Neural cell (in vitro differentiated cells): Measurements from ENCODE around the gene C7orf25. TPM values are rescaled to one million over a fixed set of nuclear protein-coding genes. Genes with fewer than 3 reads are reported as not detected.

Experiments used
- H2AFZ ChIP-seq: fragments of 200-600, 300-800 bp; sonication (generic), shearing (Covaris generic); 2 replicates; pipeline ENCODE4 v1.6.0; 2014; ENCODE audit warnings: low read depth, mild to moderate bottlenecking, antibody characterized with exemption, low read length, moderate library complexity
- H3F3A ChIP-seq: fragments of 200-600 bp; shearing (Covaris generic); 2 replicates; pipeline ENCODE4 v1.6.1; 2016; ENCODE audit warnings: mild to moderate bottlenecking, moderate library complexity, mixed read lengths, antibody characterized with exemption, low read length; ENCODE audit not compliant: insufficient read depth, poor library complexity, severe bottlenecking
- H3K27ac ChIP-seq: fragments of 200-600, 300-800 bp; sonication (generic), shearing (Covaris generic); 2 replicates; pipeline ENCODE4 v1.5.1; 2014; ENCODE audit warnings: mild to moderate bottlenecking, low read length, moderate library complexity
- H3K27me3 ChIP-seq: fragments of 300-800, 200-600 bp; sonication (generic), shearing (Covaris generic); 2 replicates; pipeline ENCODE4 v1.6.0; 2014; ENCODE audit warnings: mild to moderate bottlenecking, low read depth, low read length, moderate library complexity; ENCODE audit not compliant: insufficient read depth
- H3K36me3 ChIP-seq: fragments of 300-800, 200-600 bp; sonication (generic), shearing (Covaris generic); 2 replicates; pipeline ENCODE4 v1.5.1; 2014; ENCODE audit warnings: mild to moderate bottlenecking, antibody characterized with exemption, low read length, moderate library complexity; ENCODE audit not compliant: insufficient read depth
- H3K4me2 ChIP-seq: fragments of 300-800, 200-600 bp; sonication (generic), shearing (Covaris generic); 2 replicates; pipeline ENCODE4 v1.6.0; 2014; ENCODE audit warnings: mild to moderate bottlenecking, low read length
- H3K4me3 ChIP-seq: fragments of 300-800, 200-600 bp; sonication (generic), shearing (Covaris generic); 2 replicates; pipeline ENCODE4 v1.5.1; 2014; ENCODE audit warnings: mild to moderate bottlenecking, low read length, moderate library complexity
- H3K79me2 ChIP-seq: fragments of 200-600 bp; shearing (Covaris generic); replicated peaks from 2 replicates; pipeline ENCODE4 v1.6.0; 2014; ENCODE audit warnings: mild to moderate bottlenecking, low read length, moderate library complexity; ENCODE audit not compliant: insufficient read depth
- H3K9ac ChIP-seq: fragments of 300-800, 200-600 bp; sonication (generic), shearing (Covaris generic); 2 replicates; pipeline ENCODE4 v1.6.1; 2016; ENCODE audit warnings: mild to moderate bottlenecking, low read length, mixed read lengths
- H3K9me2 ChIP-seq: fragments of 200-600 bp; shearing (Covaris generic); 2 replicates; pipeline ENCODE4 v1.6.1; 2016; ENCODE audit warnings: mild to moderate bottlenecking, low read length, mixed read lengths; ENCODE audit not compliant: insufficient read depth
- H3K9me3 ChIP-seq: fragments of 200-600, 300-800 bp; sonication (generic), shearing (Covaris generic); 2 replicates; pipeline ENCODE4 v1.6.1; 2016; ENCODE audit warnings: mild to moderate bottlenecking, mixed run types, low read length, moderate library complexity, mixed read lengths
- H4K20me1 ChIP-seq: fragments of 200-600 bp; shearing (Covaris generic); 2 replicates; pipeline ENCODE4 v1.6.1; 2016; ENCODE audit warnings: mild to moderate bottlenecking, mixed run types; ENCODE audit not compliant: insufficient read depth
- EP300 ChIP-seq: fragments of 450-650 bp; conservative IDR thresholded peaks from 2 replicates; pipeline ENCODE4 v1.6.1; 2014; ENCODE audit warnings: antibody characterized with exemption, mild to moderate bottlenecking, moderate library complexity; ENCODE audit not compliant: poor library complexity, severe bottlenecking
- EZH2 ChIP-seq: fragments of 200-600, 300-800 bp; shearing (Covaris generic), sonication (generic); IDR thresholded peaks from 2 replicates; pipeline ENCODE4 v1.6.1; 2014; ENCODE audit warnings: antibody characterized with exemption, low read length, borderline replicate concordance, mild to moderate bottlenecking; ENCODE audit not compliant: insufficient read depth, poor library complexity, severe bottlenecking
- MXI1 ChIP-seq: fragments of 450-650 bp; conservative IDR thresholded peaks from 2 replicates; pipeline ENCODE4 v1.6.1; 2014; ENCODE audit warnings: antibody characterized with exemption, mild to moderate bottlenecking; ENCODE audit not compliant: poor library complexity, severe bottlenecking
- POLR2AphosphoS5 ChIP-seq: IDR thresholded peaks from 2 replicates; pipeline ENCODE4 v1.6.1; 2012
- RAD21 ChIP-seq: fragments of 450-650 bp; conservative IDR thresholded peaks from 2 replicates; pipeline ENCODE4 v1.6.1; 2014; ENCODE audit warnings: antibody characterized with exemption, mild to moderate bottlenecking, moderate library complexity
- SMC3 ChIP-seq: fragments of 450-650 bp; conservative IDR thresholded peaks from 2 replicates; pipeline ENCODE4 v1.6.1; 2014; ENCODE audit warnings: antibody characterized with exemption, mild to moderate bottlenecking, moderate library complexity; ENCODE audit not compliant: poor library complexity
- TAF1 ChIP-seq: IDR thresholded peaks from 2 replicates; pipeline ENCODE4 v1.6.1; 2012; ENCODE audit warnings: low read depth
- polyA plus RNA-seq: library from polyadenylated mRNA; depleted of rRNA; stranded (reverse); fragments of >200 nt; gene quantifications from 2 replicates; pipeline ENCODE4 v1.2.3, GENCODE V29; 2014
- TF ChIP-seq, protein P1 (sequence below): IDR thresholded peaks from 2 replicates; pipeline ENCODE4 v1.6.1; 2012; ENCODE audit warnings: borderline replicate concordance
- TF ChIP-seq, protein P2 (sequence below): fragments of 450-650 bp; IDR thresholded peaks from 2 replicates; pipeline ENCODE4 v1.5.1; 2014; ENCODE audit warnings: antibody characterized with exemption, mild to moderate bottlenecking, moderate library complexity; ENCODE audit not compliant: poor library complexity, severe bottlenecking

C7orf25 gene
- polyA plus RNA-seq, 1 donor from 2014 or later: 3.9 TPM

- Histone ChIP-seq H3K4me3 (no peak overlapping the region), H3K36me3 (no peaks in the 10 kb centered on the region), H3K27ac (no peak overlapping the region), H2AFZ (no peak overlapping the region), H3K79me2 (peaks cover 5% of the 10 kb centered on the region), H3K27me3 (no peaks in the 10 kb centered on the region), H3K9me2 (no peaks in the 10 kb centered on the region), H3K9ac (no peak overlapping the region), H3F3A (no peaks in the 10 kb centered on the region), H4K20me1 (no peaks in the 10 kb centered on the region), H3K9me3 (no peaks in the 10 kb centered on the region), H3K4me2 (no peak overlapping the region)
- no peak for TF ChIP-seq EP300
- TF ChIP-seq POLR2AphosphoS5: no peak
- no peak for TF ChIP-seq RAD21
- no peak for TF ChIP-seq MXI1
- TF ChIP-seq EZH2: no peak
- no peak for TF ChIP-seq SMC3
- no peak for TF ChIP-seq TAF1
- TF ChIP-seq, protein P1, sequence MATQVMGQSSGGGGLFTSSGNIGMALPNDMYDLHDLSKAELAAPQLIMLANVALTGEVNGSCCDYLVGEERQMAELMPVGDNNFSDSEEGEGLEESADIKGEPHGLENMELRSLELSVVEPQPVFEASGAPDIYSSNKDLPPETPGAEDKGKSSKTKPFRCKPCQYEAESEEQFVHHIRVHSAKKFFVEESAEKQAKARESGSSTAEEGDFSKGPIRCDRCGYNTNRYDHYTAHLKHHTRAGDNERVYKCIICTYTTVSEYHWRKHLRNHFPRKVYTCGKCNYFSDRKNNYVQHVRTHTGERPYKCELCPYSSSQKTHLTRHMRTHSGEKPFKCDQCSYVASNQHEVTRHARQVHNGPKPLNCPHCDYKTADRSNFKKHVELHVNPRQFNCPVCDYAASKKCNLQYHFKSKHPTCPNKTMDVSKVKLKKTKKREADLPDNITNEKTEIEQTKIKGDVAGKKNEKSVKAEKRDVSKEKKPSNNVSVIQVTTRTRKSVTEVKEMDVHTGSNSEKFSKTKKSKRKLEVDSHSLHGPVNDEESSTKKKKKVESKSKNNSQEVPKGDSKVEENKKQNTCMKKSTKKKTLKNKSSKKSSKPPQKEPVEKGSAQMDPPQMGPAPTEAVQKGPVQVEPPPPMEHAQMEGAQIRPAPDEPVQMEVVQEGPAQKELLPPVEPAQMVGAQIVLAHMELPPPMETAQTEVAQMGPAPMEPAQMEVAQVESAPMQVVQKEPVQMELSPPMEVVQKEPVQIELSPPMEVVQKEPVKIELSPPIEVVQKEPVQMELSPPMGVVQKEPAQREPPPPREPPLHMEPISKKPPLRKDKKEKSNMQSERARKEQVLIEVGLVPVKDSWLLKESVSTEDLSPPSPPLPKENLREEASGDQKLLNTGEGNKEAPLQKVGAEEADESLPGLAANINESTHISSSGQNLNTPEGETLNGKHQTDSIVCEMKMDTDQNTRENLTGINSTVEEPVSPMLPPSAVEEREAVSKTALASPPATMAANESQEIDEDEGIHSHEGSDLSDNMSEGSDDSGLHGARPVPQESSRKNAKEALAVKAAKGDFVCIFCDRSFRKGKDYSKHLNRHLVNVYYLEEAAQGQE: no peak
Measured at GRCh38 chr7:42922017-42922753, 10.3 kb upstream of the C7orf25 start.

- no peak overlapping the region for H3K9ac ChIP-seq
- no peak overlapping the region for H3K4me2 ChIP-seq
- no peaks in the 10 kb centered on the region for H3K9me2 ChIP-seq
- no peak overlapping the region for H2AFZ ChIP-seq
- no peaks in the 10 kb centered on the region for H3K9me3 ChIP-seq
- no peaks in the 10 kb centered on the region for H3F3A ChIP-seq
- H3K27me3 ChIP-seq: no peaks in the 10 kb centered on the region
- no peaks in the 10 kb centered on the region for H3K36me3 ChIP-seq
- peaks cover 9% of the 10 kb centered on the region for H3K79me2 ChIP-seq
- H4K20me1 ChIP-seq: no peaks in the 10 kb centered on the region
- TF ChIP-seq MXI1 (no peak), TAF1 (no peak), EP300 (no peak), POLR2AphosphoS5 (no peak)
- TF ChIP-seq, protein P2, sequence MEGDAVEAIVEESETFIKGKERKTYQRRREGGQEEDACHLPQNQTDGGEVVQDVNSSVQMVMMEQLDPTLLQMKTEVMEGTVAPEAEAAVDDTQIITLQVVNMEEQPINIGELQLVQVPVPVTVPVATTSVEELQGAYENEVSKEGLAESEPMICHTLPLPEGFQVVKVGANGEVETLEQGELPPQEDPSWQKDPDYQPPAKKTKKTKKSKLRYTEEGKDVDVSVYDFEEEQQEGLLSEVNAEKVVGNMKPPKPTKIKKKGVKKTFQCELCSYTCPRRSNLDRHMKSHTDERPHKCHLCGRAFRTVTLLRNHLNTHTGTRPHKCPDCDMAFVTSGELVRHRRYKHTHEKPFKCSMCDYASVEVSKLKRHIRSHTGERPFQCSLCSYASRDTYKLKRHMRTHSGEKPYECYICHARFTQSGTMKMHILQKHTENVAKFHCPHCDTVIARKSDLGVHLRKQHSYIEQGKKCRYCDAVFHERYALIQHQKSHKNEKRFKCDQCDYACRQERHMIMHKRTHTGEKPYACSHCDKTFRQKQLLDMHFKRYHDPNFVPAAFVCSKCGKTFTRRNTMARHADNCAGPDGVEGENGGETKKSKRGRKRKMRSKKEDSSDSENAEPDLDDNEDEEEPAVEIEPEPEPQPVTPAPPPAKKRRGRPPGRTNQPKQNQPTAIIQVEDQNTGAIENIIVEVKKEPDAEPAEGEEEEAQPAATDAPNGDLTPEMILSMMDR: no peak
- TF ChIP-seq, protein P1: no peak
- no peak overlapping the region for H3K27ac ChIP-seq
- no peak overlapping the region for H3K4me3 ChIP-seq
Measured at GRCh38 chr7:42915356-42915755, 3.5 kb upstream of the C7orf25 start.
